GM23338 (cell line): ENCODE results near the gene GPNMB. TPM values are rescaled to one million over a fixed set of nuclear protein-coding genes. Genes with fewer than 3 reads are reported as not detected.

Source experiments
- ATAC-seq: fragments of 200-7000 bp; cut with Tn5 transposase; 3 replicates; pipeline ENCODE4 v1.9.1; 2020
- DNase-seq: peaks from one replicate; pipeline ENCODE4 v3.0.0-alpha.2; 2015; ENCODE audit warnings: low spot score
- H2AFZ ChIP-seq: fragments of 200-600 bp; sonication (generic); 2 replicates; pipeline ENCODE4 v1.8.0; 2016; ENCODE audit warnings: antibody characterized with exemption, mild to moderate bottlenecking, moderate library complexity
- H3F3A ChIP-seq: fragments of 200-600 bp; sonication (generic); replicated peaks from 2 replicates; pipeline ENCODE4 v1.8.0; 2017; ENCODE audit warnings: antibody characterized with exemption, mixed run types, low read depth
- H3K27ac ChIP-seq: fragments of 200-600 bp; sonication (generic); 2 replicates; pipeline ENCODE4 v1.6.1; 2016; ENCODE audit warnings: low read depth
- H3K27me3 ChIP-seq: fragments of 200-600 bp; sonication (generic); 2 replicates; pipeline ENCODE4 v1.8.0; 2016; ENCODE audit warnings: mild to moderate bottlenecking, mixed run types, moderate library complexity; ENCODE audit not compliant: insufficient read depth
- H3K36me3 ChIP-seq: fragments of 200-600 bp; sonication (generic); 2 replicates; pipeline ENCODE4 v1.8.0; 2016; ENCODE audit warnings: mild to moderate bottlenecking; ENCODE audit not compliant: insufficient read depth
- H3K4me1 ChIP-seq: fragments of 200-600 bp; sonication (generic); 2 replicates; pipeline ENCODE4 v1.8.0; 2016; ENCODE audit warnings: mild to moderate bottlenecking, moderate library complexity; ENCODE audit not compliant: insufficient read depth
- H3K4me2 ChIP-seq: fragments of 200-600 bp; sonication (generic); 2 replicates; pipeline ENCODE4 v1.7.1; 2017; ENCODE audit warnings: mixed run types
- H3K4me3 ChIP-seq: fragments of 200-600 bp; sonication (generic); 2 replicates; pipeline ENCODE4 v1.6.1; 2016; ENCODE audit warnings: mixed run types
- H3K79me2 ChIP-seq: fragments of 200-600 bp; sonication (generic); replicated peaks from 2 replicates; pipeline ENCODE4 v1.8.0; 2017; ENCODE audit warnings: mild to moderate bottlenecking; ENCODE audit not compliant: insufficient read depth
- H3K9me2 ChIP-seq: fragments of 200-600 bp; sonication (generic); 2 replicates; pipeline ENCODE4 v1.8.0; 2017; ENCODE audit not compliant: insufficient read depth
- H4K20me1 ChIP-seq: fragments of 200-600 bp; sonication (generic); replicated peaks from 2 replicates; pipeline ENCODE4 v1.8.0; 2017; ENCODE audit warnings: mild to moderate bottlenecking; ENCODE audit not compliant: insufficient read depth
- H3K27ac Mint-ChIP-seq: 2 replicates; pipeline ENCODE4 v1.8.0; 2020; ENCODE audit warnings: inconsistent platforms, mild to moderate bottlenecking, moderate library complexity, mixed read lengths
- H3K27me3 Mint-ChIP-seq: 3 replicates; pipeline ENCODE4 v1.8.0; 2022; ENCODE audit warnings: low read depth, mild to moderate bottlenecking, moderate library complexity, mixed read lengths, inconsistent platforms; ENCODE audit not compliant: insufficient read depth, poor library complexity
- H3K36me3 Mint-ChIP-seq: 3 replicates; pipeline ENCODE4 v1.8.0; 2021; ENCODE audit warnings: low read depth, mild to moderate bottlenecking, inconsistent platforms, moderate library complexity, mixed read lengths
- H3K4me1 Mint-ChIP-seq: 3 replicates; pipeline ENCODE4 v1.8.0; 2020; ENCODE audit warnings: mild to moderate bottlenecking, inconsistent platforms, mixed read lengths
- H3K4me3 Mint-ChIP-seq: 3 replicates; pipeline ENCODE4 v1.8.0; 2021; ENCODE audit warnings: moderate library complexity, mild to moderate bottlenecking, inconsistent platforms, mixed read lengths
- H3K9me3 Mint-ChIP-seq: 3 replicates; pipeline ENCODE4 v1.8.0; 2020; ENCODE audit warnings: moderate library complexity, mild to moderate bottlenecking, inconsistent platforms, mixed read lengths
- CREB1 ChIP-seq: fragments of 250-450 bp; sonication (Bioruptor Pico); IDR thresholded peaks from 2 replicates; pipeline ENCODE4 v1.5.0; 2020; ENCODE audit warnings: low read depth, mild to moderate bottlenecking, moderate library complexity
- CTCF ChIP-seq, 2 experiments: fragments of 200-600 bp in 1 of 2; sonication (generic) in 1 of 2; conservative IDR thresholded peaks; 2 replicates each; pipeline versions ENCODE4 v1.5.1 to v1.6.1; 2016 to 2017; ENCODE audit warnings: antibody characterized with exemption in 2 of 2, low read depth in 2 of 2, mild to moderate bottlenecking in 2 of 2, moderate library complexity in 1 of 2
- ETS1 ChIP-seq: IDR thresholded peaks from 2 replicates; pipeline ENCODE4 v1.6.1; 2016; ENCODE audit warnings: antibody characterized with exemption
- EZH2 ChIP-seq: fragments of 200-600 bp; sonication (generic); IDR thresholded peaks from one replicate; pipeline ENCODE4 v1.8.0; 2017; ENCODE audit warnings: antibody characterized with exemption, mild to moderate bottlenecking, low read depth; ENCODE audit not compliant: unreplicated experiment
- JUNB ChIP-seq: IDR thresholded peaks from one replicate; pipeline ENCODE4 v1.6.1; 2016; ENCODE audit warnings: antibody characterized with exemption; ENCODE audit not compliant: unreplicated experiment
- NANOG ChIP-seq: IDR thresholded peaks from 2 replicates; pipeline ENCODE4 v1.6.1; 2016; ENCODE audit warnings: antibody characterized with exemption, borderline replicate concordance
- POLR2AphosphoS5 ChIP-seq: IDR thresholded peaks from 2 replicates; pipeline ENCODE4 v1.6.1; 2016; ENCODE audit warnings: antibody characterized with exemption, low read depth
- STAT1 ChIP-seq: IDR thresholded peaks from one replicate; pipeline ENCODE4 v1.6.1; 2016; ENCODE audit warnings: antibody characterized with exemption; ENCODE audit not compliant: unreplicated experiment
- ZNF114 ChIP-seq: fragments of 250-450 bp; sonication (Bioruptor Pico); IDR thresholded peaks from 2 replicates; pipeline ENCODE4 v1.5.0; 2020; ENCODE audit warnings: mild to moderate bottlenecking, moderate library complexity
- ZNF331 ChIP-seq: fragments of 250-450 bp; sonication (Bioruptor Pico); IDR thresholded peaks from 2 replicates; pipeline ENCODE4 v1.5.0; 2020; ENCODE audit warnings: low read depth, mild to moderate bottlenecking, moderate library complexity
- ZNF462 ChIP-seq: fragments of 250-450 bp; sonication (Bioruptor Pico); IDR thresholded peaks from 2 replicates; pipeline ENCODE4 v1.5.0; 2020; ENCODE audit warnings: mild to moderate bottlenecking, moderate library complexity
- polyA plus RNA-seq: library from polyadenylated mRNA; unstranded; fragments of >200 nt; fragmentation: Nextera tagmentation; extraction: Ambion mirVana; gene quantifications from 2 replicates; pipeline ENCODE4 v1.2.1, GENCODE V29; 2016
- total RNA-seq: library from RNA; depleted of rRNA; stranded (reverse); fragments of >200 nt; shearing (Covaris generic); gene quantifications from 2 replicates; pipeline ENCODE4 v1.2.3, GENCODE V29; 2014

Gene GPNMB
- total and polyA plus RNA-seq, 2 experiments from 2014 or later = 0.76 to 1.2 TPM

DNA sequence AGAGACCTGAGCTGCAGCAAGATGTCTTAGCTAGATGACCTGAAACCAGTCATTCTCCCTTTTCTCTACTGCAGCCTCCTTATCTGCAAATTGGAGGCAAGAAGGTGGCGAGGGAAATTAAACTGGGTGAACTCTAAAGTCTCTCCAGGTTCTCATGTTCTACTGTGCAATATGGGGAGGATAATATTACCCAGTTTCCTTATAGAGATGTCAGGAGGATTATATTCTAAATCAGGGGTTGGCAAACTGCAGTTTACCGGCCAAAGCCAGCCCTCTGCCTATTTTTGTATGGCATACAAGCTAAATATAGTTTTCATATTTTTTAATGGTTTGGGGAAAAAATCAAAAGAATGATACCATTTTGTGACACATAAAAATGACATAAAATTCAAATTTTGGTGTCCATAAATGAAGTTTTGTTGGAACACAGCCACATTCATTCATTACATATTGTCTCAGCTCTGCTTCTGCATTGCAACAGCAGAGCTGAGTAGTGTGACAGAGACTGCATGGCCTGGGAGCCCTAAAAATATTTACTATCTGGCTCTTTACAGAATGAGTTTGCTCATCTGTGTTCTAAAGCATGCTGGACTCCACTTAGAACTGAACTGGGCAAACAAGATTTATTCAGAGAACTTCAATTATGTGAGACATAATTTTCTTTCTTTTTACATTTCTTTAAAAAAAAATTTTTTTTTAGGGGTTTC, 33.4 kb downstream of the GPNMB start:
- Mint-ChIP-seq H3K36me3 (no peaks in the 10 kb centered on the region), H3K9me3 (no peaks in the 10 kb centered on the region), H3K27ac (no peak overlapping the region), H3K27me3 (no peaks in the 10 kb centered on the region), H3K4me1 (no peaks in the 10 kb centered on the region), H3K4me3 (no peak overlapping the region)
- Histone ChIP-seq H3K79me2 (no peaks in the 10 kb centered on the region), H3K4me2 (no peak overlapping the region), H3K27me3 (no peaks in the 10 kb centered on the region), H2AFZ (no peak overlapping the region), H3K4me3 (no peak overlapping the region), H3K36me3 (no peaks in the 10 kb centered on the region), H3K4me1 (no peaks in the 10 kb centered on the region), H3K27ac (no peak overlapping the region), H3K9me2 (no peaks in the 10 kb centered on the region), H4K20me1 (no peaks in the 10 kb centered on the region), H3F3A (0 out of 2 replicates have a peak, but pooled peaks cover 6% of the 10 kb centered on the region)
- no peak for ATAC-seq
- TF ChIP-seq CTCF (conservative IDR thresholded peaks at IDR 0.05; ENCODE audit: low read depth in 2 of 2) = no peak
- TF ChIP-seq STAT1 = no peak
- no peak for TF ChIP-seq NANOG
- no peak for TF ChIP-seq JUNB
- no peak for TF ChIP-seq ETS1
- no peak for TF ChIP-seq EZH2
- no peak for DNase-seq

DNA sequence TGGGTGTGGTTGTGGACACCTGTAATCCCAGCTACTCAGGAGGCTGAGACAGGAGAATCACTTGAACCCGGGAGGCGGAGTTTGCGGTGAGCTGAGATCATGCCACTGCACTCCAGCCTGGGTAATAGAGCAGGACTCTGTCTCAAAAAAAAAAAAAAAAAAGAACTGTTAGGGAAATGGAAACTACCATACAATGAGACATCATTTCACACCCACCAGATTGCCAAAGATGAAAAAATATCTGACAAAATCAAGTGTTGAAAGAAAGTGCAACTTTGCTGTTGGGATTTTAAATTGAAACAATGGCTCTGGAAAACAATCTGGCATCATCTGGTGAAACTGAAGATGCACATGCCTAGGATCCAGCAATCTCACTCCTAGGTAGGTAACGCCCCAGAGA, 36.5 kb downstream of the GPNMB start:
- H3K27ac Mint-ChIP-seq = no peak overlapping the region
- no peak overlapping the region for H3K4me3 Mint-ChIP-seq
- no peaks in the 10 kb centered on the region for H4K20me1 ChIP-seq
- H3K27me3 ChIP-seq = no peaks in the 10 kb centered on the region
- H3K36me3 Mint-ChIP-seq = no peaks in the 10 kb centered on the region
- no peaks in the 10 kb centered on the region for H3F3A ChIP-seq
- no peaks in the 10 kb centered on the region for H3K79me2 ChIP-seq
- no peak overlapping the region for H3K4me2 ChIP-seq
- H3K36me3 ChIP-seq = no peaks in the 10 kb centered on the region
- peak overlapping the region; percentile 10; the same call in 1 of the 2 replicates for H2AFZ ChIP-seq
- ATAC-seq = no peak
- no peaks in the 10 kb centered on the region for H3K9me3 Mint-ChIP-seq
- no peaks in the 10 kb centered on the region for H3K9me2 ChIP-seq
- no peak for DNase-seq
- H3K4me1 Mint-ChIP-seq = peaks cover 4% of the 10 kb centered on the region; the same call in 2 of the 3 replicates
- H3K27me3 Mint-ChIP-seq = no peaks in the 10 kb centered on the region
- H3K4me3 ChIP-seq = no peak overlapping the region
- no peak overlapping the region for H3K27ac ChIP-seq
- H3K4me1 ChIP-seq = no peaks in the 10 kb centered on the region
- TF ChIP-seq JUNB (no peak), ZNF331 (CRISPR knock-in tag) (no peak), CREB1 (CRISPR knock-in tag) (no peak), STAT1 (no peak), ZNF462 (no peak), ZNF114 (CRISPR knock-in tag) (no peak), POLR2AphosphoS5 (no peak)
